ENCODE results near the gene STK17B. TPM values are rescaled to one million over a fixed set of nuclear protein-coding genes. Genes with fewer than 3 reads are reported as not detected.
A peak's percentile ranks its signal among the peaks of the same experiment; 100 is the strongest.

Gene STK17B
- total and polyA plus RNA-seq, 9 of the 15 experiments (the other 6 are each of a cell fraction or from before 2014, with no cell fraction given) = 2.3 to 17.7 (median 8.5) TPM

DNA sequence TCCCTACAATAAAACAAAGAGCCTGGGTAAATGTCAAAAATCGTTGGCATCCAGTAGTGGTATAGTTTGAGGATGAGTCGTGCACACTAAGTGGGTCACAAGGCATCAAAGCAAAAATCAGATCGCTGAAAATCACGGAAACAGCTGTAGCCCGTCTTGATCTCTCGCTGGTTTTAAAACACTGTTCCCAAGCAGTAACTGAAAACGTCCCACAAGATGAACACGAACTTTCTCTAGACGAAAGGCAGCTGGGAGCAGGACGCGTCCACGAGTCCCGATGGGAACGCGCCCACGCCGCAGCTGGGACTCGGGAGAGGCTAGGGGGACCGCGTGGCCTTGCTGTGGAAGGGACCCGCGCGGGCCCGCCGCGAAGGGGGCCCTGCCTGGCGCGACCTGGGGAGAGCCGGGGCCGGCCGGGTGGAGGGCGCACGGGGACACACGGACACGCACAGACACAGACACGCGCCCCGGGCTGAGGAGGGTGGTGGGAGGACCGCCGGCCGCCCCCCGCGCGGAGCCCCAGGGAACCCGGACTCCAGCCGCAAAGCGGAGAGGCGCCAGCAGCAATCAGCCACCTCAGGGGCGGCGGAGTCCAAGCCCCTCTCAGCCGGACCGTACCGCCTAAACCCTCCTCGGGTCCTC, 651 bp downstream of the STK17B start:
- 0% methylated on average over 28 of the region's 54 CpGs for WGBS (ENCODE audit: insufficient coverage, low coverage, missing lambda C conversion rate)
- Histone ChIP-seq H3K4me2 (ENCODE audit: insufficient read depth, low read length) (peak overlapping the region; percentile 81), H3K36me3 (ENCODE audit: control insufficient read depth, insufficient read depth, low read length) (no peaks in the 10 kb centered on the region), H3K4me1 (replicated peaks in 1 of 2; ENCODE audit: control insufficient read depth in 2 of 2, insufficient read depth in 2 of 2, low read length in 2 of 2) (peaks cover 8 to 25% of the 10 kb centered on the region in 2 experiments; a peak in 4 of 5 replicates), H3K79me2 (ENCODE audit: control insufficient read depth, insufficient read depth, low read length) (peaks cover 54% of the 10 kb centered on the region), H3K27ac (ENCODE audit: extremely low read depth, low read depth, low read length) (peak overlapping the region; percentile 91), H3K9me1 (ENCODE audit: control insufficient read depth, insufficient read depth, low read length) (no peaks in the 10 kb centered on the region), H3K27me3 (ENCODE audit: control insufficient read depth in 2 of 2, insufficient read depth in 2 of 2, low read length in 2 of 2) (no peaks in the 10 kb centered on the region), H3K9ac (ENCODE audit: insufficient read depth in 1 of 2, low read depth in 2 of 2, low read length in 2 of 2) (peak overlapping the region; percentile 74 to 96), H3K9me3 (replicated peaks; ENCODE audit: control insufficient read depth, insufficient read depth, low read depth, low read length) (no peaks in the 10 kb centered on the region), H4K20me1 (replicated peaks; ENCODE audit: control insufficient read depth, insufficient read depth, low read length) (no peaks in the 10 kb centered on the region), H3K4me3 (peak overlapping the region; percentile 87), H2AFZ (ENCODE audit: low read depth, low read length) (peak overlapping the region; percentile 79)
- CTCF ChIA-PET (ENCODE audit: low intra/inter-chr PET ratio) = no interaction called here
- POLR2A ChIA-PET = interaction anchor here (0.9 to 2.2 kb wide), 2 partner anchors 11 to 89 kb away, joined by 3 to 7 read pairs; no protein-coding TSS in a partner anchor
- peak; percentile 28 for ATAC-seq
- peak in 1 of 4 experiments; percentile 35 for DNase-seq (ENCODE audit: extremely low read depth in 1 of 4, low spot score in 3 of 4)
- no TSS peak for BruUV-seq (replicated peaks)
- in situ Hi-C loops (cut with MboI) = no loop called here
- no peak for FAIRE-seq
- intact Hi-C loops (cut with micrococcal nuclease) = loop anchor here (2.0 to 5.0 kb wide), 2 partner anchors 40 to 107 kb away; no protein-coding TSS in a partner anchor
- TF ChIP-seq, protein P1, sequence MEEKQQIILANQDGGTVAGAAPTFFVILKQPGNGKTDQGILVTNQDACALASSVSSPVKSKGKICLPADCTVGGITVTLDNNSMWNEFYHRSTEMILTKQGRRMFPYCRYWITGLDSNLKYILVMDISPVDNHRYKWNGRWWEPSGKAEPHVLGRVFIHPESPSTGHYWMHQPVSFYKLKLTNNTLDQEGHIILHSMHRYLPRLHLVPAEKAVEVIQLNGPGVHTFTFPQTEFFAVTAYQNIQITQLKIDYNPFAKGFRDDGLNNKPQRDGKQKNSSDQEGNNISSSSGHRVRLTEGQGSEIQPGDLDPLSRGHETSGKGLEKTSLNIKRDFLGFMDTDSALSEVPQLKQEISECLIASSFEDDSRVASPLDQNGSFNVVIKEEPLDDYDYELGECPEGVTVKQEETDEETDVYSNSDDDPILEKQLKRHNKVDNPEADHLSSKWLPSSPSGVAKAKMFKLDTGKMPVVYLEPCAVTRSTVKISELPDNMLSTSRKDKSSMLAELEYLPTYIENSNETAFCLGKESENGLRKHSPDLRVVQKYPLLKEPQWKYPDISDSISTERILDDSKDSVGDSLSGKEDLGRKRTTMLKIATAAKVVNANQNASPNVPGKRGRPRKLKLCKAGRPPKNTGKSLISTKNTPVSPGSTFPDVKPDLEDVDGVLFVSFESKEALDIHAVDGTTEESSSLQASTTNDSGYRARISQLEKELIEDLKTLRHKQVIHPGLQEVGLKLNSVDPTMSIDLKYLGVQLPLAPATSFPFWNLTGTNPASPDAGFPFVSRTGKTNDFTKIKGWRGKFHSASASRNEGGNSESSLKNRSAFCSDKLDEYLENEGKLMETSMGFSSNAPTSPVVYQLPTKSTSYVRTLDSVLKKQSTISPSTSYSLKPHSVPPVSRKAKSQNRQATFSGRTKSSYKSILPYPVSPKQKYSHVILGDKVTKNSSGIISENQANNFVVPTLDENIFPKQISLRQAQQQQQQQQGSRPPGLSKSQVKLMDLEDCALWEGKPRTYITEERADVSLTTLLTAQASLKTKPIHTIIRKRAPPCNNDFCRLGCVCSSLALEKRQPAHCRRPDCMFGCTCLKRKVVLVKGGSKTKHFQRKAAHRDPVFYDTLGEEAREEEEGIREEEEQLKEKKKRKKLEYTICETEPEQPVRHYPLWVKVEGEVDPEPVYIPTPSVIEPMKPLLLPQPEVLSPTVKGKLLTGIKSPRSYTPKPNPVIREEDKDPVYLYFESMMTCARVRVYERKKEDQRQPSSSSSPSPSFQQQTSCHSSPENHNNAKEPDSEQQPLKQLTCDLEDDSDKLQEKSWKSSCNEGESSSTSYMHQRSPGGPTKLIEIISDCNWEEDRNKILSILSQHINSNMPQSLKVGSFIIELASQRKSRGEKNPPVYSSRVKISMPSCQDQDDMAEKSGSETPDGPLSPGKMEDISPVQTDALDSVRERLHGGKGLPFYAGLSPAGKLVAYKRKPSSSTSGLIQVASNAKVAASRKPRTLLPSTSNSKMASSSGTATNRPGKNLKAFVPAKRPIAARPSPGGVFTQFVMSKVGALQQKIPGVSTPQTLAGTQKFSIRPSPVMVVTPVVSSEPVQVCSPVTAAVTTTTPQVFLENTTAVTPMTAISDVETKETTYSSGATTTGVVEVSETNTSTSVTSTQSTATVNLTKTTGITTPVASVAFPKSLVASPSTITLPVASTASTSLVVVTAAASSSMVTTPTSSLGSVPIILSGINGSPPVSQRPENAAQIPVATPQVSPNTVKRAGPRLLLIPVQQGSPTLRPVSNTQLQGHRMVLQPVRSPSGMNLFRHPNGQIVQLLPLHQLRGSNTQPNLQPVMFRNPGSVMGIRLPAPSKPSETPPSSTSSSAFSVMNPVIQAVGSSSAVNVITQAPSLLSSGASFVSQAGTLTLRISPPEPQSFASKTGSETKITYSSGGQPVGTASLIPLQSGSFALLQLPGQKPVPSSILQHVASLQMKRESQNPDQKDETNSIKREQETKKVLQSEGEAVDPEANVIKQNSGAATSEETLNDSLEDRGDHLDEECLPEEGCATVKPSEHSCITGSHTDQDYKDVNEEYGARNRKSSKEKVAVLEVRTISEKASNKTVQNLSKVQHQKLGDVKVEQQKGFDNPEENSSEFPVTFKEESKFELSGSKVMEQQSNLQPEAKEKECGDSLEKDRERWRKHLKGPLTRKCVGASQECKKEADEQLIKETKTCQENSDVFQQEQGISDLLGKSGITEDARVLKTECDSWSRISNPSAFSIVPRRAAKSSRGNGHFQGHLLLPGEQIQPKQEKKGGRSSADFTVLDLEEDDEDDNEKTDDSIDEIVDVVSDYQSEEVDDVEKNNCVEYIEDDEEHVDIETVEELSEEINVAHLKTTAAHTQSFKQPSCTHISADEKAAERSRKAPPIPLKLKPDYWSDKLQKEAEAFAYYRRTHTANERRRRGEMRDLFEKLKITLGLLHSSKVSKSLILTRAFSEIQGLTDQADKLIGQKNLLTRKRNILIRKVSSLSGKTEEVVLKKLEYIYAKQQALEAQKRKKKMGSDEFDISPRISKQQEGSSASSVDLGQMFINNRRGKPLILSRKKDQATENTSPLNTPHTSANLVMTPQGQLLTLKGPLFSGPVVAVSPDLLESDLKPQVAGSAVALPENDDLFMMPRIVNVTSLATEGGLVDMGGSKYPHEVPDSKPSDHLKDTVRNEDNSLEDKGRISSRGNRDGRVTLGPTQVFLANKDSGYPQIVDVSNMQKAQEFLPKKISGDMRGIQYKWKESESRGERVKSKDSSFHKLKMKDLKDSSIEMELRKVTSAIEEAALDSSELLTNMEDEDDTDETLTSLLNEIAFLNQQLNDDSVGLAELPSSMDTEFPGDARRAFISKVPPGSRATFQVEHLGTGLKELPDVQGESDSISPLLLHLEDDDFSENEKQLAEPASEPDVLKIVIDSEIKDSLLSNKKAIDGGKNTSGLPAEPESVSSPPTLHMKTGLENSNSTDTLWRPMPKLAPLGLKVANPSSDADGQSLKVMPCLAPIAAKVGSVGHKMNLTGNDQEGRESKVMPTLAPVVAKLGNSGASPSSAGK (IDR thresholded peaks at IDR 0.05) = no peak
- TF ChIP-seq, protein P2, sequence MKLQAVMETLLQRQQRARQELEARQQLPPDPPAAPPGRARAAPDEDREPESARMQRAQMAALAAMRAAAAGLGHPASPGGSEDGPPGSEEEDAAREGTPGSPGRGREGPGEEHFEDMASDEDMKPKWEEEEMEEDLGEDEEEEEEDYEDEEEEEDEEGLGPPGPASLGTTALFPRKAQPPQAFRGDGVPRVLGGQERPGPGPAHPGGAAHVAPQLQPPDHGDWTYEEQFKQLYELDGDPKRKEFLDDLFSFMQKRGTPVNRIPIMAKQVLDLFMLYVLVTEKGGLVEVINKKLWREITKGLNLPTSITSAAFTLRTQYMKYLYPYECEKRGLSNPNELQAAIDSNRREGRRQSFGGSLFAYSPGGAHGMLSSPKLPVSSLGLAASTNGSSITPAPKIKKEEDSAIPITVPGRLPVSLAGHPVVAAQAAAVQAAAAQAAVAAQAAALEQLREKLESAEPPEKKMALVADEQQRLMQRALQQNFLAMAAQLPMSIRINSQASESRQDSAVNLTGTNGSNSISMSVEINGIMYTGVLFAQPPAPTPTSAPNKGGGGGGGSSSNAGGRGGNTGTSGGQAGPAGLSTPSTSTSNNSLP (IDR thresholded peaks at IDR 0.05; ENCODE audit: borderline replicate concordance, low read depth, low read length) = no peak
